GM23338 (cell line): ENCODE results near the gene AFAP1L2.

Experiments
- CREB1 ChIP-seq: fragments of 250-450 bp; sonication (Bioruptor Pico); IDR thresholded peaks from 2 replicates; pipeline ENCODE4 v1.5.0; 2020; ENCODE audit warnings: low read depth, mild to moderate bottlenecking, moderate library complexity
- CTCF ChIP-seq, 2 experiments: fragments of 200-600 bp in 1 of 2; sonication (generic) in 1 of 2; conservative IDR thresholded peaks; 2 replicates each; pipeline versions ENCODE4 v1.5.1 to v1.6.1; 2016 to 2017; ENCODE audit warnings: antibody characterized with exemption in 2 of 2, low read depth in 2 of 2, mild to moderate bottlenecking in 2 of 2, moderate library complexity in 1 of 2
- ETS1 ChIP-seq: IDR thresholded peaks from 2 replicates; pipeline ENCODE4 v1.6.1; 2016; ENCODE audit warnings: antibody characterized with exemption
- EZH2 ChIP-seq: fragments of 200-600 bp; sonication (generic); IDR thresholded peaks from one replicate; pipeline ENCODE4 v1.8.0; 2017; ENCODE audit warnings: antibody characterized with exemption, mild to moderate bottlenecking, low read depth; ENCODE audit not compliant: unreplicated experiment
- EZH2phosphoT487 ChIP-seq: fragments of 200-600 bp; sonication (generic); IDR thresholded peaks from one replicate; pipeline ENCODE4 v1.8.1; 2018; ENCODE audit warnings: antibody characterized with exemption; ENCODE audit not compliant: unreplicated experiment
- JUNB ChIP-seq: IDR thresholded peaks from one replicate; pipeline ENCODE4 v1.6.1; 2016; ENCODE audit warnings: antibody characterized with exemption; ENCODE audit not compliant: unreplicated experiment
- NANOG ChIP-seq: IDR thresholded peaks from 2 replicates; pipeline ENCODE4 v1.6.1; 2016; ENCODE audit warnings: antibody characterized with exemption, borderline replicate concordance
- POLR2AphosphoS5 ChIP-seq: IDR thresholded peaks from 2 replicates; pipeline ENCODE4 v1.6.1; 2016; ENCODE audit warnings: antibody characterized with exemption, low read depth
- REST ChIP-seq: IDR thresholded peaks from one replicate; pipeline ENCODE4 v1.6.1; 2018; ENCODE audit warnings: antibody characterized with exemption; ENCODE audit not compliant: unreplicated experiment
- STAT1 ChIP-seq: IDR thresholded peaks from one replicate; pipeline ENCODE4 v1.6.1; 2016; ENCODE audit warnings: antibody characterized with exemption; ENCODE audit not compliant: unreplicated experiment
- ZNF114 ChIP-seq: fragments of 250-450 bp; sonication (Bioruptor Pico); IDR thresholded peaks from 2 replicates; pipeline ENCODE4 v1.5.0; 2020; ENCODE audit warnings: mild to moderate bottlenecking, moderate library complexity
- ZNF331 ChIP-seq: fragments of 250-450 bp; sonication (Bioruptor Pico); IDR thresholded peaks from 2 replicates; pipeline ENCODE4 v1.5.0; 2020; ENCODE audit warnings: low read depth, mild to moderate bottlenecking, moderate library complexity

GRCh38 chr10:114370966-114371365 lies 33.3 kb downstream of the AFAP1L2 start:
- TF ChIP-seq CTCF (conservative IDR thresholded peaks at IDR 0.05; ENCODE audit: low read depth in 2 of 2) (no peak), POLR2AphosphoS5 (no peak), JUNB (no peak), REST (no peak), ETS1 (no peak), ZNF331 (CRISPR knock-in tag) (no peak), EZH2phosphoT487 (no peak), EZH2 (no peak), CREB1 (CRISPR knock-in tag) (no peak), ZNF114 (CRISPR knock-in tag) (no peak), STAT1 (no peak), NANOG (no peak)
